Measurements from ENCODE around the gene ARHGEF1.
A peak's percentile ranks its signal among the peaks of the same experiment; 100 is the strongest.

DNA sequence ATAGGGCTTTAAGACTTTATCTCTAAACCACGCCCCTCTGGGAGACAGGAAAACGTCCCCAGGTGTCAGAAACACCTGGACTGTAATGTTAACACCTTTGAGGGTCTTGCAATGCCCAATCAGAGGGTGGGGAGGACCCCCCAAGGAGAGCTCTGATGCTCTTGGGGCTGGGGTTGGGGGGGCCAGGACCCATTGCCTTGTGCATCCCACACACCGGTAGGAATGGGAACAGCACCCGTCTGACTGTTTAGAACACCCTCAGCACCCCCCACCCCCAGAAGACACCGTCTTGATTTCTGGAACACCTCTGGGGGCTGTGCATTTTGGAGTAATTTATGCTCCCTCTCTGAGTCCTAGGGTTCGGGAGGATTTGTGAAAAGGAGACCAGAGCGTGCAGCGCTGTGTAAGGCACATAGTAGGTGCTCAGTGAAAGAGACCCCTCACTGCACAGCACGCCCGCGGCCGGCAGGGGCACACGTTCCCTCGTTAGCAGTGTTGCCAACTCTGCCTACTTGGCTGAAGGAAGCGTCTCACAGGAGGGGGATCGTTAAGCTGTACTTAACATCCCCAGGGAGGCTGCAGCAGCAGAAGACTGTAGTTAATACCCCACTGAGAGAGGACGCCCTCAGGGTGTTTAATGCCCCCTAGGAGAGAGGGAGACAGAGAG is 48.1 kb downstream of the ARHGEF1 start:
- no peak for TF ChIP-seq POLR2A (IDR thresholded peaks at IDR 0.05)
- TF ChIP-seq, protein P1, sequence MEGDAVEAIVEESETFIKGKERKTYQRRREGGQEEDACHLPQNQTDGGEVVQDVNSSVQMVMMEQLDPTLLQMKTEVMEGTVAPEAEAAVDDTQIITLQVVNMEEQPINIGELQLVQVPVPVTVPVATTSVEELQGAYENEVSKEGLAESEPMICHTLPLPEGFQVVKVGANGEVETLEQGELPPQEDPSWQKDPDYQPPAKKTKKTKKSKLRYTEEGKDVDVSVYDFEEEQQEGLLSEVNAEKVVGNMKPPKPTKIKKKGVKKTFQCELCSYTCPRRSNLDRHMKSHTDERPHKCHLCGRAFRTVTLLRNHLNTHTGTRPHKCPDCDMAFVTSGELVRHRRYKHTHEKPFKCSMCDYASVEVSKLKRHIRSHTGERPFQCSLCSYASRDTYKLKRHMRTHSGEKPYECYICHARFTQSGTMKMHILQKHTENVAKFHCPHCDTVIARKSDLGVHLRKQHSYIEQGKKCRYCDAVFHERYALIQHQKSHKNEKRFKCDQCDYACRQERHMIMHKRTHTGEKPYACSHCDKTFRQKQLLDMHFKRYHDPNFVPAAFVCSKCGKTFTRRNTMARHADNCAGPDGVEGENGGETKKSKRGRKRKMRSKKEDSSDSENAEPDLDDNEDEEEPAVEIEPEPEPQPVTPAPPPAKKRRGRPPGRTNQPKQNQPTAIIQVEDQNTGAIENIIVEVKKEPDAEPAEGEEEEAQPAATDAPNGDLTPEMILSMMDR (IDR thresholded peaks at IDR 0.05): peak in 1 of 12 donors; percentile 10

All from heart left ventricle (tissue), 13 donors.